Fibroblast of lung (primary cell): ENCODE results near the gene RUNX2. TPM values are rescaled to one million over a fixed set of nuclear protein-coding genes. Genes with fewer than 3 reads are reported as not detected.

Source experiments
- DNase-seq, 2 donors: peaks; one replicate each; pipeline versions ENCODE4 v3.0.0 to v3.0.0-alpha.2; 2010; ENCODE audit warnings: low read depth in 2 of 2
- H2AFZ ChIP-seq: 2 replicates; pipeline ENCODE4 v1.5.1; 2012; ENCODE audit warnings: low read length, control low read depth, inconsistent platforms
- H3K27ac ChIP-seq: 2 replicates; pipeline ENCODE4 v1.5.1; 2011; ENCODE audit warnings: low read length, control low read depth; ENCODE audit not compliant: insufficient read depth
- H3K27me3 ChIP-seq: 2 replicates; pipeline ENCODE4 v1.5.1; 2011; ENCODE audit warnings: mild to moderate bottlenecking, low read length; ENCODE audit not compliant: control insufficient read depth, insufficient read depth
- H3K36me3 ChIP-seq: 2 replicates; pipeline ENCODE4 v1.5.1; 2011; ENCODE audit warnings: low read length; ENCODE audit not compliant: control insufficient read depth, insufficient read depth
- H3K4me1 ChIP-seq: 2 replicates; pipeline ENCODE4 v1.5.1; 2011; ENCODE audit warnings: low read length; ENCODE audit not compliant: control insufficient read depth, insufficient read depth; ENCODE audit errors: extremely low read depth
- H3K4me2 ChIP-seq: 2 replicates; pipeline ENCODE4 v1.5.1; 2011; ENCODE audit warnings: low read length, control low read depth; ENCODE audit not compliant: insufficient read depth; ENCODE audit errors: extremely low read depth
- H3K4me3 ChIP-seq, 4 experiments: fragments of 200-600 bp in 1 of 4; sonication (generic) in 1 of 4; replicated peaks in 1 of 4; 2 replicates each; pipeline ENCODE4 v1.5.1; 2011 to 2016; ENCODE audit warnings: low read length in 4 of 4, low read depth in 3 of 4, mild to moderate bottlenecking in 3 of 4, control low read depth in 2 of 4, inconsistent platforms in 1 of 4, mixed read lengths in 1 of 4; ENCODE audit not compliant: insufficient read depth in 1 of 4; ENCODE audit errors: control extremely low read depth in 1 of 4
- H3K79me2 ChIP-seq: 2 replicates; pipeline ENCODE4 v1.5.1; 2012; ENCODE audit warnings: mild to moderate bottlenecking, low read length, inconsistent platforms; ENCODE audit not compliant: control insufficient read depth, insufficient read depth
- H3K9ac ChIP-seq: 2 replicates; pipeline ENCODE4 v1.5.1; 2011; ENCODE audit warnings: mild to moderate bottlenecking, low read length, control low read depth; ENCODE audit not compliant: insufficient read depth
- H3K9me3 ChIP-seq: 2 replicates; pipeline ENCODE4 v1.5.1; 2012; ENCODE audit warnings: low read depth, low read length; ENCODE audit not compliant: control insufficient read depth, insufficient read depth
- H4K20me1 ChIP-seq: 2 replicates; pipeline ENCODE4 v1.5.1; 2011; ENCODE audit warnings: low read length; ENCODE audit not compliant: control insufficient read depth, insufficient read depth; ENCODE audit errors: extremely low read depth
- EZH2 ChIP-seq: IDR thresholded peaks from 2 replicates; pipeline ENCODE4 v1.5.1; 2012; ENCODE audit warnings: low read length, control low read depth, mild to moderate bottlenecking; ENCODE audit errors: missing control alignments
- polyA plus RNA-seq, 2 donors: library from polyadenylated mRNA; depleted of rRNA in 1 of 2; stranded (reverse) in 1 of 2; unstranded in 1 of 2; fragments of >200 nt; gene quantifications; 2 replicates each; pipeline ENCODE4 v1.2.1, GENCODE V29; 2011 to 2012; ENCODE audit warnings: missing spikeins in 1 of 2
- total RNA-seq: library from RNA; depleted of rRNA; stranded (reverse); fragments of >200 nt; gene quantifications from 2 replicates; pipeline ENCODE4 v1.2.1, GENCODE V29; 2014
- TF ChIP-seq, protein P1 (sequence below), 2 donors: IDR thresholded peaks in 1 of 2; conservative IDR thresholded peaks in 1 of 2; 1 replicate in 1 of 2; 2 replicates in 1 of 2; pipeline ENCODE4 v1.5.1; 2011 to 2012; ENCODE audit warnings: low read length in 2 of 2, control low read depth in 1 of 2, inconsistent platforms in 1 of 2, low read depth in 1 of 2, mild to moderate bottlenecking in 1 of 2

RUNX2 gene
- total and polyA plus RNA-seq, 2 donors (not counting 1 experiment from before 2014, with no cell fraction given): 2.5 to 4.5 TPM

DNA sequence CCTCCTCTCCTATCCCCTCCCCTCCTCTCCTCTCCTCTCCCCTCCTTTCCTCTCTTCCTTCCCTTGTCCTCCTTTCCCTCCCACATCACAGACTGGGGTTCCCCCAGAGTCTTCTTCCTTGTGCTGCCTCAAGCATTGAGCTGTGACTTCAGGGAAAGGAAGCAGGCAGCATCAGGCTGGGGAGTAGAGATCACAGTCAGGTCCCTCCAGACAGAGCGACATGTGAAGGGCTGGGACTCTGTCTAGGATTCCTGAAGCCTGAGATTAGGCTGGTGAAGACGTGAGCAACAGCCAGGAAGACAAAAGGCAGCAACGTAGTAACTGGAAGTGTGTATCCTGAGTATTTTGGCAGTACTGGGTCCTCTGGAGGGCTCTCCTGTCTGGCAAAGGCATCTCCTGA, 315.0 kb downstream of the RUNX2 start:
- H2AFZ ChIP-seq: no peak overlapping the region

GRCh38 chr6:45644720-45645119, 316.6 kb downstream of the RUNX2 start:
- Histone ChIP-seq H3K27me3 (no peaks in the 10 kb centered on the region), H4K20me1 (no peaks in the 10 kb centered on the region), H3K79me2 (no peaks in the 10 kb centered on the region), H3K27ac (no peak overlapping the region), H3K36me3 (no peaks in the 10 kb centered on the region), H3K9me3 (no peaks in the 10 kb centered on the region), H3K4me1 (peaks cover 5% of the 10 kb centered on the region), H3K4me3 (no peak overlapping the region), H3K9ac (no peak overlapping the region), H2AFZ (no peak overlapping the region), H3K4me2 (no peak overlapping the region)
- DNase-seq: no peak
- TF ChIP-seq EZH2: no peak
- TF ChIP-seq, protein P1, sequence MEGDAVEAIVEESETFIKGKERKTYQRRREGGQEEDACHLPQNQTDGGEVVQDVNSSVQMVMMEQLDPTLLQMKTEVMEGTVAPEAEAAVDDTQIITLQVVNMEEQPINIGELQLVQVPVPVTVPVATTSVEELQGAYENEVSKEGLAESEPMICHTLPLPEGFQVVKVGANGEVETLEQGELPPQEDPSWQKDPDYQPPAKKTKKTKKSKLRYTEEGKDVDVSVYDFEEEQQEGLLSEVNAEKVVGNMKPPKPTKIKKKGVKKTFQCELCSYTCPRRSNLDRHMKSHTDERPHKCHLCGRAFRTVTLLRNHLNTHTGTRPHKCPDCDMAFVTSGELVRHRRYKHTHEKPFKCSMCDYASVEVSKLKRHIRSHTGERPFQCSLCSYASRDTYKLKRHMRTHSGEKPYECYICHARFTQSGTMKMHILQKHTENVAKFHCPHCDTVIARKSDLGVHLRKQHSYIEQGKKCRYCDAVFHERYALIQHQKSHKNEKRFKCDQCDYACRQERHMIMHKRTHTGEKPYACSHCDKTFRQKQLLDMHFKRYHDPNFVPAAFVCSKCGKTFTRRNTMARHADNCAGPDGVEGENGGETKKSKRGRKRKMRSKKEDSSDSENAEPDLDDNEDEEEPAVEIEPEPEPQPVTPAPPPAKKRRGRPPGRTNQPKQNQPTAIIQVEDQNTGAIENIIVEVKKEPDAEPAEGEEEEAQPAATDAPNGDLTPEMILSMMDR (conservative IDR thresholded peaks at IDR 0.05 in 1 of 2, IDR thresholded peaks at IDR 0.05 in 1 of 2; ENCODE audit: low read depth in 1 of 2, low read length in 2 of 2): no peak

More for the DNA sequence above, 315.0 kb downstream of the RUNX2 start:
- peak in 1 of 2 donors; percentile 39 for DNase-seq
- Histone ChIP-seq H3K4me2 (no peak overlapping the region), H3K36me3 (no peaks in the 10 kb centered on the region), H3K79me2 (no peaks in the 10 kb centered on the region), H3K9me3 (no peaks in the 10 kb centered on the region), H3K4me3 (no peak overlapping the region), H3K27me3 (no peaks in the 10 kb centered on the region), H3K9ac (no peak overlapping the region), H4K20me1 (no peaks in the 10 kb centered on the region), H3K27ac (no peak overlapping the region), H3K4me1 (peaks cover 7% of the 10 kb centered on the region)
- TF ChIP-seq, protein P1 (conservative IDR thresholded peaks at IDR 0.05 in 1 of 2, IDR thresholded peaks at IDR 0.05 in 1 of 2; ENCODE audit: low read depth in 1 of 2, low read length in 2 of 2): no peak
- no peak for TF ChIP-seq EZH2

GRCh38 chr6:45645302-45645701, 317.2 kb downstream of the RUNX2 start:
- Histone ChIP-seq H3K4me2 (no peak overlapping the region), H4K20me1 (no peaks in the 10 kb centered on the region), H3K9me3 (no peaks in the 10 kb centered on the region), H3K36me3 (no peaks in the 10 kb centered on the region), H3K27ac (no peak overlapping the region), H2AFZ (no peak overlapping the region), H3K79me2 (no peaks in the 10 kb centered on the region), H3K4me1 (peaks cover 3% of the 10 kb centered on the region), H3K9ac (no peak overlapping the region), H3K27me3 (no peaks in the 10 kb centered on the region), H3K4me3 (no peak overlapping the region)
- TF ChIP-seq, protein P1 (conservative IDR thresholded peaks at IDR 0.05 in 1 of 2, IDR thresholded peaks at IDR 0.05 in 1 of 2; ENCODE audit: low read depth in 1 of 2, low read length in 2 of 2): no peak
- TF ChIP-seq EZH2: no peak
- DNase-seq: no peak
